MCF 10A (cell line): Measurements from ENCODE around the gene CALR. TPM values are rescaled to one million over a fixed set of nuclear protein-coding genes. Genes with fewer than 3 reads are reported as not detected.

Source experiments
- BruUV-seq: library from RNA; stranded (reverse); fragments of 400-500 nt; replicated peaks from 2 replicates; lab custom pipeline; 2021; lab: Mats Ljungman, UMichigan
- CTCF ChIA-PET: fragments of 300-600 bp; sonication (Branson Sonifier 250); formaldehyde crosslinking; extraction: SDS; loops from one replicate; lab custom pipeline; 2021; ENCODE audit warnings: antibody characterized with exemption, inconsistent platforms; lab: Yijun Ruan, JAX
- POLR2A ChIA-PET: fragments of 300-600, 350-650 bp; sonication (Branson Sonifier 250); formaldehyde crosslinking; extraction: SDS; loops from one replicate; lab custom pipeline; 2020; ENCODE audit warnings: antibody characterized with exemption, inconsistent platforms; lab: Yijun Ruan, JAX
- DNase-seq: peaks from one replicate; pipeline ENCODE4 v3.0.0-alpha.2; 2018; ENCODE audit not compliant: unreplicated experiment
- H3K27ac Mint-ChIP-seq: one replicate; pipeline ENCODE4 v1.8.0; 2022; ENCODE audit warnings: mild to moderate bottlenecking, low read depth, mixed read lengths; ENCODE audit not compliant: unreplicated experiment
- H3K27me3 Mint-ChIP-seq: one replicate; pipeline ENCODE4 v1.8.0; 2022; ENCODE audit warnings: mixed read lengths; ENCODE audit not compliant: insufficient read depth, unreplicated experiment
- H3K36me3 Mint-ChIP-seq: one replicate; pipeline ENCODE4 v1.8.0; 2022; ENCODE audit warnings: mild to moderate bottlenecking, moderate library complexity, mixed read lengths; ENCODE audit not compliant: insufficient read depth, unreplicated experiment
- H3K4me1 Mint-ChIP-seq: one replicate; pipeline ENCODE4 v1.8.0; 2022; ENCODE audit warnings: mixed read lengths; ENCODE audit not compliant: insufficient read depth, unreplicated experiment
- H3K4me3 Mint-ChIP-seq: one replicate; pipeline ENCODE4 v1.8.0; 2022; ENCODE audit warnings: mild to moderate bottlenecking, moderate library complexity, mixed read lengths; ENCODE audit not compliant: unreplicated experiment
- H3K9me3 Mint-ChIP-seq: one replicate; pipeline ENCODE4 v1.8.0; 2022; ENCODE audit warnings: mixed read lengths; ENCODE audit not compliant: unreplicated experiment
- intact Hi-C: fragments of 100-400 bp; cut with micrococcal nuclease; formaldehyde crosslinking; loops from 2 replicates; pipeline ENCODE4 v1.14.1; 2022
- total RNA-seq: library from RNA; stranded (reverse); gene quantifications from 2 replicates; pipeline ENCODE4 v1.2.3, GENCODE V29; 2022
- TF ChIP-seq, protein P1 (sequence below): fragments of 200-600 bp; IDR thresholded peaks from one replicate; pipeline ENCODE4 v1.8.0; 2022; ENCODE audit warnings: antibody characterized with exemption, mild to moderate bottlenecking; ENCODE audit not compliant: unreplicated experiment

CALR gene
- total RNA-seq, 1 experiment from 2014 or later, result 792 TPM

DNA sequence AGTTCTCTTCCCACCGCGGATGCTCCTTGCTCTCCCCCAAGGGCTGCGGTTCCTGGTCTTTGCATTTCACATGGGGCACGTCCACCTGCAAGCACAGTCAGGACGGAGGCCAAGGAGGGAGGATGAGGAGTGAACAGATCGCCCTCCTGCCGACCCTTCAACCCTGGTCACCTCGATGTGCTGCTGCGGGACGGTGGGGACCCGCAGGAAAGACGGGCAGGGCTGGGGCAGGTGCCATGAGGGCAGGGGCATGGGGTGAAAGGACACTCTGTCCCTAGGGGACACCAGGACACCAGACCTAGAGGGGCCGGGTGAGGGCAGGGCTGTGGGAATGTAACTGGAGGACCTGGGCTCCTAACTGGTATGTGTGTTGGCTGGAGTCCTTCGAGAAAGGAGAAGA, 20.2 kb upstream of the CALR start:
- intact Hi-C loops, result no loop called here
- Mint-ChIP-seq H3K27me3 (no peaks in the 10 kb centered on the region), H3K9me3 (no peaks in the 10 kb centered on the region), H3K36me3 (peaks cover 46% of the 10 kb centered on the region), H3K4me3 (no peak overlapping the region), H3K4me1 (peaks cover 6% of the 10 kb centered on the region), H3K27ac (no peak overlapping the region)
- ChIA-PET POLR2A (interaction anchor here (0.7 kb wide), 1 partner anchor 35 kb away, joined by 5 read pairs; no protein-coding TSS in a partner anchor), CTCF (interaction anchor here (0.7 kb wide), 2 partner anchors 21 to 109 kb away, joined by 3 to 4 read pairs; no protein-coding TSS in a partner anchor)
- TF ChIP-seq, protein P1, sequence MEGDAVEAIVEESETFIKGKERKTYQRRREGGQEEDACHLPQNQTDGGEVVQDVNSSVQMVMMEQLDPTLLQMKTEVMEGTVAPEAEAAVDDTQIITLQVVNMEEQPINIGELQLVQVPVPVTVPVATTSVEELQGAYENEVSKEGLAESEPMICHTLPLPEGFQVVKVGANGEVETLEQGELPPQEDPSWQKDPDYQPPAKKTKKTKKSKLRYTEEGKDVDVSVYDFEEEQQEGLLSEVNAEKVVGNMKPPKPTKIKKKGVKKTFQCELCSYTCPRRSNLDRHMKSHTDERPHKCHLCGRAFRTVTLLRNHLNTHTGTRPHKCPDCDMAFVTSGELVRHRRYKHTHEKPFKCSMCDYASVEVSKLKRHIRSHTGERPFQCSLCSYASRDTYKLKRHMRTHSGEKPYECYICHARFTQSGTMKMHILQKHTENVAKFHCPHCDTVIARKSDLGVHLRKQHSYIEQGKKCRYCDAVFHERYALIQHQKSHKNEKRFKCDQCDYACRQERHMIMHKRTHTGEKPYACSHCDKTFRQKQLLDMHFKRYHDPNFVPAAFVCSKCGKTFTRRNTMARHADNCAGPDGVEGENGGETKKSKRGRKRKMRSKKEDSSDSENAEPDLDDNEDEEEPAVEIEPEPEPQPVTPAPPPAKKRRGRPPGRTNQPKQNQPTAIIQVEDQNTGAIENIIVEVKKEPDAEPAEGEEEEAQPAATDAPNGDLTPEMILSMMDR, result no peak
- no TSS peak for BruUV-seq
- DNase-seq, result no peak

DNA sequence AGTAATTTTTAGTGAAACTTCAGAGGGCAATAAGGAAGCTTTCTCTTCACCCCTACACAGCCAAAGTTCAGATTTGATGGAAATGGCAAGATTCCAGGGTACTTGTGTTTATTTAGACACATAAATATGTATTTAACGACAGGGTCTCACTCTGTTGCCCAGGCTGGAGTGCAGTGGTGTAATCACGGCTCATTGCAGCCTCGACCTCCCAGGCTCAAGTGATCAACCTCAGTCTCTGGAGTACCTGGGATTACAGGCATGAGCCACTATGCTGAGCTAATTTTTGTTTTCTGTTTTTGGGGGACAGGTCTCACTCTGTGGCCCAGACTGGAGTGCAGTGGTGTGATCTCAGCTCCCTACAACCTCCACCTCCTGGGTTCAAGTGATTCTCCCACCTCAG, 17.4 kb upstream of the CALR start:
- intact Hi-C loops, result no loop called here
- Mint-ChIP-seq H3K36me3 (peaks cover 74% of the 10 kb centered on the region), H3K9me3 (no peaks in the 10 kb centered on the region), H3K4me1 (peaks cover 6% of the 10 kb centered on the region), H3K27ac (no peak overlapping the region), H3K4me3 (no peak overlapping the region), H3K27me3 (no peaks in the 10 kb centered on the region)
- POLR2A ChIA-PET, result interaction anchor here (0.7 to 3.3 kb wide), 2 partner anchors 12 to 21 kb away, joined by 3 to 18 read pairs; partner anchors contain the start of gene FARSA
- BruUV-seq, result no TSS peak
- TF ChIP-seq, protein P1, result no peak
- no peak for DNase-seq
- CTCF ChIA-PET, result no interaction called here

DNA sequence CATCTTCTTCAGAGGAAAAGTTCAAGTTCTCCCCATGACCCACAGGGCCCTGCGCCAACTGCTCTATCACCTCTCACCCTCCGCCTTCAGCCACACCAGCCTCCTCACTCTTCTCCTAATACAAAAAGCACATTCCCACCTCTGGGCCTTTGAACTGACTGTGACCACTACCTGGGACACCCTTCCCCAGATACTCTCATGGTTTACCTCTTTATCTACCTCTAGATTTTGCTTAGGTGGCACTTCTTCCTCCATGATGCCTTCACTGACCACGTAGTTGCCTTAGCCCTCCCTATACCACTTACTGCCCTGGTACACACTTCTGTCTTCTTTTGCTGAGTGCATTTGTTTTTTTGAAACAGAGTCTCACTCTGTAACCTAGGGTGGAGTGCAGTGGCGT, 15.4 kb upstream of the CALR start:
- no peak overlapping the region for H3K4me3 Mint-ChIP-seq

DNA sequence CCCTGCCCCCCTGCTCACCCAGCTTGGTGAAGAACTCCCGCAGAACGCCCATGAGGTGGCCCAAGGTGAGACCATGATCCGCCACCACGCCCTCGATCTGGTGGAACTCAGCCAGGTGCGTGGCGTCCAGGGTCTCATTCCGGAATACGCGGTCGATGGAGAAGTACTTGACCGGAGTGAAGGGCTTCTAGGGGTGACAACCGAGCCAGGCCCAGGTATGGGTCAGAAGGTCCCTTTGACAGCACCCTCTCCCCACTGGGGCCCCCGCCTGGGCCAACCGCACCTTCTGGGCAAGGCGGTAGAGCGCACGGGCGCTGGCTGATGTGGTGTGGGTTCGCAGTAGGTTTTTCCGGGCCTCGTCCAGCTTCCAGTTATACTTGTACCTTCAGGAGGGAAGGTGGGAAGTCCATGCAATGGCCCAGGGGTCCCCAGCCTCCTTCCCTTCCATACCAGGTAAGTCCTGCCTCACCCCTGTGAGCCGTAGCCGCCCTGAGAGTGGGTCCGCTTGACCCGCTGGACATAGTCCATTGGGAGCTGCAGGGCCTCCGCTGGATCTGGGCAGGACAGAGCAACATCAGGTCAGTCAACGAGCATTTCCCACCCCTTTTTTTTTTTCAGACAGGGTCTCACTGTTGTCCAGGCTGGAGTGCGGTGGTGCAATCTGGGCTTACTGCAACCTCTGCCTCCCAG, 13.6 kb upstream of the CALR start:
- Mint-ChIP-seq H3K27me3 (no peaks in the 10 kb centered on the region), H3K4me1 (no peaks in the 10 kb centered on the region), H3K9me3 (no peaks in the 10 kb centered on the region), H3K27ac (no peak overlapping the region), H3K4me3 (no peak overlapping the region), H3K36me3 (peaks cover 95% of the 10 kb centered on the region)
- ChIA-PET CTCF (interaction anchor here (0.7 kb wide), 1 partner anchor 509 kb away, joined by 4 read pairs; no protein-coding TSS in a partner anchor), POLR2A (interaction anchor here (0.5 kb wide), 1 partner anchor 12 kb away, joined by 3 read pairs; no protein-coding TSS in a partner anchor)
- DNase-seq, result no peak
- intact Hi-C loops, result no loop called here
- BruUV-seq, result no TSS peak
- TF ChIP-seq, protein P1, result no peak

More for the DNA sequence above, 15.4 kb upstream of the CALR start:
- Mint-ChIP-seq H3K27me3 (no peaks in the 10 kb centered on the region), H3K27ac (no peak overlapping the region), H3K36me3 (peaks cover 93% of the 10 kb centered on the region), H3K4me1 (peaks cover 6% of the 10 kb centered on the region), H3K9me3 (no peaks in the 10 kb centered on the region)
- BruUV-seq, result no TSS peak
- TF ChIP-seq, protein P1, result no peak
- no peak for DNase-seq
- intact Hi-C loops, result no loop called here
- POLR2A ChIA-PET, result no interaction called here
- CTCF ChIA-PET, result interaction anchor here (1.0 kb wide), 1 partner anchor 9 kb away, joined by 4 read pairs; no protein-coding TSS in a partner anchor
